KMS-11 (cell line): ENCODE measurements around the gene CNTNAP5.

Experiments used
- H2AFZ ChIP-seq: fragments of 200-600 bp; sonication (generic); 2 replicates; pipeline ENCODE4 v1.6.1; 2016; ENCODE audit warnings: antibody characterized with exemption, mixed run types, low read depth
- H3K27ac ChIP-seq: fragments of 200-600 bp; sonication (generic); 2 replicates; pipeline ENCODE4 v1.6.1; 2016; ENCODE audit warnings: mild to moderate bottlenecking, mixed run types
- H3K27me3 ChIP-seq: fragments of 200-600 bp; sonication (generic); 2 replicates; pipeline ENCODE4 v1.6.1; 2017; ENCODE audit warnings: mild to moderate bottlenecking, low read depth, mixed run types, moderate library complexity; ENCODE audit not compliant: insufficient read depth
- H3K36me3 ChIP-seq: fragments of 200-600 bp; sonication (generic); 2 replicates; pipeline ENCODE4 v1.6.1; 2017; ENCODE audit warnings: mild to moderate bottlenecking, mixed run types; ENCODE audit not compliant: insufficient read depth
- H3K4me1 ChIP-seq: fragments of 200-600 bp; sonication (generic); 2 replicates; pipeline ENCODE4 v1.6.1; 2016; ENCODE audit warnings: mild to moderate bottlenecking, low read depth, mixed run types; ENCODE audit not compliant: poor library complexity, severe bottlenecking
- H3K4me2 ChIP-seq: fragments of 200-600 bp; sonication (generic); 2 replicates; pipeline ENCODE4 v1.7.0; 2016; ENCODE audit warnings: mild to moderate bottlenecking, mixed run types
- H3K4me3 ChIP-seq: fragments of 200-600 bp; sonication (generic); IDR thresholded peaks from 2 replicates; pipeline ENCODE4 v1.6.1; 2017; ENCODE audit warnings: low read depth, low read length, mixed read lengths; ENCODE audit not compliant: insufficient read depth
- H3K79me2 ChIP-seq: fragments of 200-600 bp; sonication (generic); 2 replicates; pipeline ENCODE4 v1.6.1; 2016; ENCODE audit warnings: low read depth, mixed run types; ENCODE audit not compliant: insufficient read depth
- H3K9ac ChIP-seq: fragments of 200-600 bp; sonication (generic); 2 replicates; pipeline ENCODE4 v1.6.1; 2016; ENCODE audit warnings: mild to moderate bottlenecking, mixed run types
- H4K20me1 ChIP-seq: fragments of 200-600 bp; sonication (generic); 2 replicates; pipeline ENCODE4 v1.6.1; 2016; ENCODE audit warnings: mild to moderate bottlenecking, mixed run types; ENCODE audit not compliant: insufficient read depth
- CTCF ChIP-seq: fragments of 200-600 bp; sonication (generic); conservative IDR thresholded peaks from 2 replicates; pipeline ENCODE4 v1.6.1; 2017; ENCODE audit warnings: low read depth, mild to moderate bottlenecking, antibody characterized with exemption, low read length, moderate library complexity, mixed read lengths

Gene CNTNAP5

DNA sequence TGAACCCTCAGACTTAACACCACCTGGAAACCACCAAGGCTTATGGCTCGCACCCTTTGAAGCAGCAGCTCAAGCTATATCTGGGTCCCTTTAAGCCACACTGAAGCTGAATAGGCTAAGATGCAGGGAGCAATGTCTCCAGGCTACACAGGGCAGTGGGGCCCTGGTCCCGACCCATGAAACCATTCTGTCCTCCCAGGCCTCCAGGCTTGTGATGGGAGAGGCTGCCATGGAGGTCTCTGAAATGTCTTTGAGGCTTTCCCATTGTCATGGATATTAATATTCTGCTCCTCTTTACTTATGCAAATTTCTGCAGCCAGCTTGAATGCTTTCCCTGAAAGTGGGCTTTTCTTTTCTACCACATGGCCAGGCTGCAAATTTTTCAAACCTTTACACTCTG, 608.7 kb downstream of the CNTNAP5 start:
- H3K79me2 ChIP-seq, result no peaks in the 10 kb centered on the region
- no peak overlapping the region for H3K4me2 ChIP-seq
- H3K27me3 ChIP-seq, result no peaks in the 10 kb centered on the region
- no peak overlapping the region for H2AFZ ChIP-seq
- H3K9ac ChIP-seq, result no peak overlapping the region
- no peak overlapping the region for H3K27ac ChIP-seq
- H3K4me3 ChIP-seq, result no peak overlapping the region
- no peak for TF ChIP-seq CTCF
- H4K20me1 ChIP-seq, result no peaks in the 10 kb centered on the region
- H3K4me1 ChIP-seq, result no peaks in the 10 kb centered on the region
- no peaks in the 10 kb centered on the region for H3K36me3 ChIP-seq

DNA sequence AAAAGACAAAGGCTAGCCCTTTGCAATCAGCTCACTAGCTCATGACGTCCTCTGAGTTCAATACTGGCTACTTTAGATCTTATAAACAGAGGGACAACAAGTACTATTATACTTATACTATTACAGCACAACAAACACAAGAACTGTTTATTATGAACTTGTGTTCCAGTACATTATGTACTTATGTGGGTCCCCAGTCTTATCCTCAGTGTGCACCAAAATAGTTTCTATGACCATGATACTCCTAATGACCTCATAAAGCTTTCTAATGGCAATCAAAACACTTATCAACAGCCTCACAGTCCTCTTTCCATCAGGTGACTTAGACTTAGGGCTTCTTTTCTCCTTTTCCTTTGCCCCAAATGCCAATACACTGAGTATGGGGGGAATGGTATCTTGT, 614.4 kb downstream of the CNTNAP5 start:
- Histone ChIP-seq H3K79me2 (no peaks in the 10 kb centered on the region), H2AFZ (no peak overlapping the region), H3K4me1 (no peaks in the 10 kb centered on the region), H3K4me2 (no peak overlapping the region), H3K4me3 (no peak overlapping the region), H4K20me1 (no peaks in the 10 kb centered on the region), H3K27me3 (no peaks in the 10 kb centered on the region), H3K9ac (no peak overlapping the region), H3K27ac (no peak overlapping the region), H3K36me3 (no peaks in the 10 kb centered on the region)
- no peak for TF ChIP-seq CTCF

GRCh38 chr2:124640221-124640750, 615.2 kb downstream of the CNTNAP5 start:
- Histone ChIP-seq H3K36me3 (no peaks in the 10 kb centered on the region), H3K4me3 (no peak overlapping the region), H3K4me1 (no peaks in the 10 kb centered on the region), H3K79me2 (no peaks in the 10 kb centered on the region), H3K4me2 (no peak overlapping the region), H4K20me1 (no peaks in the 10 kb centered on the region), H3K9ac (no peak overlapping the region), H3K27ac (no peak overlapping the region), H2AFZ (no peak overlapping the region), H3K27me3 (no peaks in the 10 kb centered on the region)
- no peak for TF ChIP-seq CTCF

DNA sequence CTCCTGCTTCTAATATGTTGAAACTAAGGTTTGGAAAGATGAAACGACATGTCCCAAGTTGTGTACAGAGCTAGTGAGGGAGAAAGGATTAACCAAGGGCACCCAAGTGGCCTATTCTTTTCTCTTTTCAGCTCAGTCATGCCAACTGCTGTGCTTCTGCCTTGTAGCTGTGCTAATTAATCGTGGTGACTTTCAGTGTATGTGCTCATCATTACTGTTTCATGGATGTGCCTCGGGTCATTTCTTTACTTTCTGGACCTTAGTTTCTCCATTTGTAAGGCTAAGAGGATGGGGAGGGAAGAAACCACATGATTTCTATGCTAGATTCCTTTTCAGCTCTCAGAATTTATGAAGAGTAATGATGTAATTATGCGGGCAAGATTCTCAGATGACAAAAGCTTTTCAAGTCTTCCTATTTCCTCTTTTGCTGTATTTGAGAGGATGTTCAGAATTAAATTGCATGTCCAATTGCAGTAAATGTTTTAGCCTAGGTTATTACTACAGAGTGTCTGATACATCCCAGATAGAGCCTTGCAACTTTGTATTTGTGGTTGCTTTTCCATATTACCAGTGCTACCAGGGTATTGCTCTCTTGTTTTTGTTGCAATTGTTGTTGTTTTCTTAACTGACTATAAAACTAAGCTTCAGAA, 621.2 kb downstream of the CNTNAP5 start:
- no peaks in the 10 kb centered on the region for H3K36me3 ChIP-seq
- no peak overlapping the region for H3K4me2 ChIP-seq

More for the DNA sequence above, 621.2 kb downstream of the CNTNAP5 start:
- H3K27ac ChIP-seq, result no peak overlapping the region
- H3K9ac ChIP-seq, result no peak overlapping the region
- no peak for TF ChIP-seq CTCF
- no peaks in the 10 kb centered on the region for H3K4me1 ChIP-seq
- H3K27me3 ChIP-seq, result no peaks in the 10 kb centered on the region
- H4K20me1 ChIP-seq, result no peaks in the 10 kb centered on the region
- H3K79me2 ChIP-seq, result no peaks in the 10 kb centered on the region
- no peak overlapping the region for H2AFZ ChIP-seq
- no peak overlapping the region for H3K4me3 ChIP-seq
